GM10266 (cell line): ENCODE measurements around the gene MYL9.

ENCODE experiments used
- DNase-seq: peaks from one replicate; pipeline ENCODE4 v3.0.0; 2012; ENCODE audit errors: extremely low spot score
- CTCF ChIP-seq: IDR thresholded peaks from 2 replicates; pipeline ENCODE4 v1.5.1; 2012; ENCODE audit warnings: mild to moderate bottlenecking, low read depth; ENCODE audit not compliant: control insufficient read depth, insufficient read depth; ENCODE audit errors: missing control alignments

MYL9 gene

DNA sequence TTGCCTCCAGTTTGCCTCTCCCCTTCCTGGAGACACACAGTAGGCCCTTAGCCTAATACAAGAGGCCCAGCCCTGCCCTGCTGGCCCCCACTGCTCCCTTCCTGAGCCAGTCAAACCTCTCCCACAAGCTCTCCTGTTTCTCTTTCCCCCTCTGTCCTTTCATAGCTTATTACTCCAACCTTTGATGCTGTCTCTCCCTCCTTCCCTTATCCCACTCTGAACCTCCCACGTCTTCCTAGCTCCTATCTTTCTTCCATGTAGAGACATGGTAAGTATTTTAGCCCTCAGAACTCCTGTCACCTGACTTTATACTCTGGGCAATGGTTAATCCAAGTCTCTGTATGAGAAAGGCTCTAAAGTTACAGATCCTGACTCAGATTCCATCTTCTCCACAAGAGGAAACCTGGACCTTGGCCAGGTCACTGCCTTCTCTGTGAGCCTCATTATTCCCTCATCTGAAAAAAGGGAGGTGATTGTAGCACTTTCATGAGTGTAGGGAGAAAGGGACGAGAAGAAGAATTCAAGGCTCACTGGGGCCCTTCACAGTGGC, 38.8 kb downstream of the MYL9 start:
- TF ChIP-seq CTCF = no peak
- DNase-seq = no peak

DNA sequence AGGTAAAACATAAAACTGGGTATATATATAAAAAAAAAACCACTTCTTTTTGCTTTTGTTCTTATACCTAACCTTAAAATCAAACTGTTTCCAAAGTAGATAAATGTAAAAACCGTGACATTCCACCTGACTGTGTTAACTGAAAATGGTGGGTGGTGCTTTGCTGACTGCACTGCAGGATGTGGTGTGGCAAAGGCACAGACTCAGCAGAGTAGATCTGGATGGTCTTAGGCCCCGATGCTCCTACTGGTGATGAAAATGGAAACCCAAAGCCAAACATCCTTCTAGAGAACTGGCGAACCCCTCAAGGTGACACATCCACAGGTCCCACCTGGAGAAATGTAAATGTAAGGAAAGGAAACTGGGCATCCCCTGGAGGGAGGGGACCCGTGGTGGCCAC, 41.0 kb downstream of the MYL9 start:
- no peak for DNase-seq
- no peak for TF ChIP-seq CTCF

DNA sequence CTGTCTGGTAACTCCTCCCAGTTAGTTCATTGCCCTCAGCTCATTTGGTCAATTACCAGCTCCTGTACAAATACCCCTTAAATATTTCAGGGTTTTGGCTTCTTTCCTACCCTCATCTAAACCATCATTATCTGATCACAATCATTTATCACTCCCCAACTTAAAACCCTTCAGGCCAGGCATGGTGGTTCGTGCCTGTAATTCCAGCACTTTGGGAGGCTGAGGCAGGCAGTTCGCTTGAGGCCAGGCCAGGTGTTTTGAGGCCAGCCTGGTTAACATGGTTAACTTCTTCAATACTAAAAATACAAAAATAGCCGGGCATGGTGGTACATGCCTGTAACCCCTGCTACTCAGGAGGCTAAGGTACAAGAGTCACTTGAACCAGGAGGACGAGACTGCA, 41.5 kb downstream of the MYL9 start:
- DNase-seq = no peak
- no peak for TF ChIP-seq CTCF

DNA sequence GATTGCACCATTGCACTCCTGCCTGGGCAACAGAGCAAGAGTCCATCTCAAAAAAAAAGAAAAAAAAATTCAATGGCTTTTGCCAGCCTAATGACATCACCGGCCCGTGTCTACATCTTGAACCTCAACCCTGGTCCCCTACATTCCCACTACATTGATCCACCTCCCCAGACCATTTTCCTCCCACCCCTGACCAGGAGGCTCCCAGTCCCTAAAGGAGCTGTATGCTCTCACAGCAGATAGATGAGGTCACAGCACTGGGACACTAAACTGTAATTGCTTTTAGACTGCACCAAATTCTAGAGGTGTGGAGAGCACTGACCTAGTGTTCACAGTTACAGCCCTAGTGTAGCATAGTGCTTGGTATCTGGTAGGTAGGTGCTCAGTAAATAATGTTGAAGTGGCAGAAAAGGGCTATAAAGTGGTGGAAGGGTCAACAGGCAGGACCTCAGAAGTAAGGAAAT, 42.7 kb downstream of the MYL9 start:
- TF ChIP-seq CTCF = no peak
- DNase-seq = no peak

- no peak for TF ChIP-seq CTCF
- DNase-seq = no peak
Measured at GRCh38 chr20:36585410-36586125, 44.2 kb downstream of the MYL9 start.

GRCh38 chr20:36587388-36588070, 46.2 kb downstream of the MYL9 start:
- no peak for TF ChIP-seq CTCF
- DNase-seq = no peak

DNA sequence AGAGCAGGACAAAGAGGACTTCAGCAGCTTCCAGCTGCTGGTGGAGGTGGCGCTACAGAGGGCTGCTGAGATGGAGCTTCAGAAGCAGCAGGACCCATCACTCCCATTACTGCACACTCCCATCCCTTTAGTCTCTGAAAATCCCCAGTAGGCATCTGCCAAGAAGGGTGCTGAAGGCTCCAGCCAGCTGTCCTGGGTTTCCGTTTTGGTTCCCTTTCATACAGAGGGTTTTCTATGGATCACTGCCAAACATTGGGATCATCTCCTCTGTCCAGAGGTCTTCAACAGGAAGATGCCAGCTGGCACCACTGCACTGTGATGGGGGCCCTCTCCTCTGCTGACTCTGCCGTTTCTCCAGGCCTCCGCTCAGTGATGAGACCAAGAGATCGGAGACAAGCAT, 50.0 kb downstream of the MYL9 start:
- no peak for DNase-seq
- no peak for TF ChIP-seq CTCF
